Suprapubic skin (tissue), 4 donors: ENCODE measurements around the gene MAB21L4. TPM values are rescaled to one million over a fixed set of nuclear protein-coding genes. Genes with fewer than 3 reads are reported as not detected.

Experiments
- DNase-seq, 2 donors: peaks; one replicate each; pipeline ENCODE4 v3.0.0-alpha.2; 2019; ENCODE audit warnings: low spot score in 2 of 2
- H3K27ac ChIP-seq: fragments of 200-600 bp; sonication (generic); one replicate; pipeline ENCODE4 v1.5.1; 2019
- H3K27me3 ChIP-seq: fragments of 200-600 bp; sonication (generic); one replicate; pipeline ENCODE4 v1.5.1; 2019
- H3K36me3 ChIP-seq: fragments of 200-600 bp; sonication (generic); one replicate; pipeline ENCODE4 v1.5.1; 2019
- H3K4me1 ChIP-seq: fragments of 200-600 bp; sonication (generic); one replicate; pipeline ENCODE4 v1.5.1; 2019
- H3K4me3 ChIP-seq: fragments of 200-600 bp; sonication (generic); one replicate; pipeline ENCODE4 v1.5.1; 2019; ENCODE audit warnings: mild to moderate bottlenecking
- H3K9me3 ChIP-seq: fragments of 200-600 bp; sonication (generic); one replicate; pipeline ENCODE4 v1.5.1; 2019
- EP300 ChIP-seq: sonication (generic); formaldehyde crosslinking; IDR thresholded peaks from one replicate; pipeline ENCODE4 v1.6.1; 2017; ENCODE audit warnings: antibody characterized with exemption
- POLR2A ChIP-seq, 2 donors: fragments of 450-650 bp; IDR thresholded peaks; one replicate each; pipeline ENCODE4 v1.6.1; 2017; ENCODE audit warnings: antibody characterized with exemption in 2 of 2, mild to moderate bottlenecking in 2 of 2, moderate library complexity in 2 of 2
- POLR2AphosphoS5 ChIP-seq, 3 donors: sonication (generic); formaldehyde crosslinking; IDR thresholded peaks; one replicate each; pipeline ENCODE4 v1.6.1; 2017; ENCODE audit warnings: antibody characterized with exemption in 3 of 3
- WGBS: methylation state at CpG from one replicate; pipeline ENCODE4 v1.1.5; 2018; 5-methylcytosine and 5-hydroxymethylcytosine counted together
- total RNA-seq, 4 donors: library from RNA; depleted of rRNA; stranded (reverse); fragments of >200 nt; gene quantifications; one replicate each; pipeline ENCODE4 v1.1.0, GENCODE V29; 2016
- TF ChIP-seq, protein P1 (sequence below), 2 donors: fragments of 200-600 bp in 1 of 2; fragments of 450-650 bp in 1 of 2; sonication (generic) in 1 of 2; IDR thresholded peaks; one replicate each; pipeline ENCODE4 v1.5.1; 2016 to 2019; ENCODE audit warnings: antibody characterized with exemption in 2 of 2, mild to moderate bottlenecking in 1 of 2, moderate library complexity in 1 of 2

MAB21L4 gene
- 10 to 100 TPM; 28.7 to 97.5 (median 69.2) TPM for total RNA-seq

DNA sequence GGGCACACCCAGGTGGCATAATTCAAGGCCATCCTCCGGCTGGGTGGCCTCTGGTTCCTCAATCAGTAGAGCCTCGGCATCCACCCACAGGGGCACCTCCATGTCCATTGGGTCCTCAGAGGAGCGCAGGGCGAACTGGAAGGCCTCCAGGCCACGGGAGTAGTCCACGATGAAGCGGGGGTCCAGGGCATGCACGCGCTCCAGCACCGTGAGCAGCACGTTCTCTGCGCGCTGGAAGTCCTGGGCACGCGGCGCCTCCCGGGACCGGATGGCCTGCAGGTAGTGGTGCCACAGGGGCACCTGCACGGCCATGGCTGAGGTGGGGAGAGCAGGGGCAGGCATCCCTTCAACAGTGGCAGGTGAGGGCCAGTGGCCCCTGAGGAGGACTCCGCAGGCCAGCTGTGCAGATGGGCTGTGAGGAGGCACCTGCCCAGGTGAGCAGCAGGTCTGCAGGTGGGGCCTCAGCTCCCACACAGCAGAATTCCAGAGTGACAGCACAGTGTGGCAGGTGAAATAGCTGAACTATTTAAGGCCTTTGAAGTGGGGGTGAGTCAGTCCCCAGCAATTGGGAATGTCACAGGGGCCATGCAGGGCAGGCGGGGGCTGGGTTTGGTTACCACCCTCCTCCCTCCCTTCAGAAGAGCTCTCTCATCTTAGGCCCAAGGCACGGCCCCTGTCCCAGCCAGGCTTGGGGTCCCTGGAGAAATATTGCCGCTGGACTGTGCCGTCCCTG is at the start of gene MAB21L4:
MAB21L4 (minus strand) TSS at position 501 of the 733 bp plus-strand sequence; CDS start at position 342, 159 bp downstream.
- no peaks in the 10 kb centered on the region for H3K9me3 ChIP-seq
- TF ChIP-seq, protein P1, sequence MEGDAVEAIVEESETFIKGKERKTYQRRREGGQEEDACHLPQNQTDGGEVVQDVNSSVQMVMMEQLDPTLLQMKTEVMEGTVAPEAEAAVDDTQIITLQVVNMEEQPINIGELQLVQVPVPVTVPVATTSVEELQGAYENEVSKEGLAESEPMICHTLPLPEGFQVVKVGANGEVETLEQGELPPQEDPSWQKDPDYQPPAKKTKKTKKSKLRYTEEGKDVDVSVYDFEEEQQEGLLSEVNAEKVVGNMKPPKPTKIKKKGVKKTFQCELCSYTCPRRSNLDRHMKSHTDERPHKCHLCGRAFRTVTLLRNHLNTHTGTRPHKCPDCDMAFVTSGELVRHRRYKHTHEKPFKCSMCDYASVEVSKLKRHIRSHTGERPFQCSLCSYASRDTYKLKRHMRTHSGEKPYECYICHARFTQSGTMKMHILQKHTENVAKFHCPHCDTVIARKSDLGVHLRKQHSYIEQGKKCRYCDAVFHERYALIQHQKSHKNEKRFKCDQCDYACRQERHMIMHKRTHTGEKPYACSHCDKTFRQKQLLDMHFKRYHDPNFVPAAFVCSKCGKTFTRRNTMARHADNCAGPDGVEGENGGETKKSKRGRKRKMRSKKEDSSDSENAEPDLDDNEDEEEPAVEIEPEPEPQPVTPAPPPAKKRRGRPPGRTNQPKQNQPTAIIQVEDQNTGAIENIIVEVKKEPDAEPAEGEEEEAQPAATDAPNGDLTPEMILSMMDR (IDR thresholded peaks at IDR 0.05) = no peak
- no peak for TF ChIP-seq EP300
- TF ChIP-seq POLR2A (IDR thresholded peaks at IDR 0.05) = no peak
- no peak for TF ChIP-seq POLR2AphosphoS5 (IDR thresholded peaks at IDR 0.05)

DNA sequence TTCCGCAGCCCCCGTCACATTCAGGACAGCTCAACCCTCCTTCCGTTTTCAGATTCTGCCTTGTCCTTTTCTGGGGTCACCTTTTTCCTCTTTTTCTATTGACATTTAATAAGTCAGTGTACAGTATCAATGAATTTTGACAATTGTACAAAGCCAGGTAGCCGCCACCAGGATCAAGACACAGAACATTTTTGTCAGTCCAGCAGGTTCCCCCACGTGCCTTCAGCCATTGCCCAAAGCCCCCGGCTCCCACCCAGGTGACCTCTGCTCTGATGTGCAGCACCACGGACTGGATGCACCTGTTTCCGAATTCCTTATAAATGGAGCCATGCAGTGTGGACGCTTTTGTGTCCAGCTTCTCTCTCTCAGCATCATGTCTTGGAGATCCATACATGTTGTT is 40.1 kb upstream of the MAB21L4 start:
- no peaks in the 10 kb centered on the region for H3K4me1 ChIP-seq
- no peak overlapping the region for H3K4me3 ChIP-seq
- H3K27ac ChIP-seq = no peak overlapping the region
- peaks cover 3% of the 10 kb centered on the region for H3K27me3 ChIP-seq
- WGBS = 92% methylated on average over 9 of the region's 9 CpGs
- no peaks in the 10 kb centered on the region for H3K36me3 ChIP-seq
- TF ChIP-seq EP300 (no peak), POLR2AphosphoS5 (IDR thresholded peaks at IDR 0.05) (no peak), POLR2A (IDR thresholded peaks at IDR 0.05) (no peak)
- TF ChIP-seq, protein P1 (IDR thresholded peaks at IDR 0.05) = no peak
- H3K9me3 ChIP-seq = peaks cover 4% of the 10 kb centered on the region
- peak; percentile 43 to 46 for DNase-seq

More for the DNA sequence above, at the start of gene MAB21L4:
- Histone ChIP-seq H3K4me1 (peaks cover 74% of the 10 kb centered on the region), H3K36me3 (no peaks in the 10 kb centered on the region), H3K27ac (peak within 1 kb of the TSS; percentile 85), H3K4me3 (peak within 1 kb of the TSS; percentile 40), H3K27me3 (no peaks in the 10 kb centered on the region)
- WGBS = 89% methylated on average over 22 of the region's 24 CpGs
- DNase-seq = no peak

DNA sequence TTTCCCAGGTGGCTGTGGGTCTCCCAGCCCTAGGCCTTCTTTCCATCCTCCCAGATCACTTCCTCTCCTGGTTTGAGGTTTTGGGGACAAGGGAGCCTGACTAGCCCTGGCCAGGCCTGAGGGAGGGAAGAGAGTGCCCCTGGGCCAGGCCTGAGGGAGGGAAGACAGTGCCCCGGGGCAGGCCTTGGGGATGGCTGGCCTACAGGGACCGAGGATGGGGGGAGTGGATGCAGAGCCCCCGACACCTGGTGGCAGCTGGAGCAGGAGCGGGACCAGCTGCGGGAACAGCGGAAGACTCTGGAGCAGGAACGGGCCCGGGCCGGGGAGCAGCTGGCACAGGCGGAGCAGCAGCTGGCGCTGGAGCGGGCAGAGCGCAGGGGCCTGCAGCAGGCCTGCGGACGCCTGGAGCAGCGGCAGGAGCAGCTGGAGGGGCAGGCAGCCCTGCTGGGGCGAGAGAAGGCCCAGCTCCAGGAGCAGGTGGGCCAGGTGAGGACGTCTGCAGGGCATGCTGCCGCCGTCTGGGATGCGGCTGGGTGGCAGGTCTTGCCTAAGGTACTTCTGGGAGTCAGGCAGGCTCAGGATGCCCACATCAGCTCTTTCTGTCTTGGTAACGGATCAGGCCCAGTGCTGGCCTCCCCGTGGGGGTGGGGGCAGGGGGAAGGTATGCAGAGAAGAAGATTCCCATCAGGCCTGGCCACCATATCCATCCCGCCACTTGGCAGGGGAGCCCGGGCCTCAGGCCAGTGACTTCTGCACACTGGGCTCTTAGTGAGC is 39.3 kb upstream of the MAB21L4 start:
- H3K9me3 ChIP-seq = peaks cover 4% of the 10 kb centered on the region
- peaks cover 3% of the 10 kb centered on the region for H3K27me3 ChIP-seq
- no peak overlapping the region for H3K27ac ChIP-seq
- H3K4me1 ChIP-seq = no peaks in the 10 kb centered on the region
- peak; percentile 45 to 68 for DNase-seq
- H3K4me3 ChIP-seq = no peak overlapping the region
- TF ChIP-seq, protein P1 (IDR thresholded peaks at IDR 0.05) = no peak
- no peak for TF ChIP-seq POLR2A (IDR thresholded peaks at IDR 0.05)
- WGBS = 68% methylated on average over 24 of the region's 25 CpGs
- no peaks in the 10 kb centered on the region for H3K36me3 ChIP-seq

DNA sequence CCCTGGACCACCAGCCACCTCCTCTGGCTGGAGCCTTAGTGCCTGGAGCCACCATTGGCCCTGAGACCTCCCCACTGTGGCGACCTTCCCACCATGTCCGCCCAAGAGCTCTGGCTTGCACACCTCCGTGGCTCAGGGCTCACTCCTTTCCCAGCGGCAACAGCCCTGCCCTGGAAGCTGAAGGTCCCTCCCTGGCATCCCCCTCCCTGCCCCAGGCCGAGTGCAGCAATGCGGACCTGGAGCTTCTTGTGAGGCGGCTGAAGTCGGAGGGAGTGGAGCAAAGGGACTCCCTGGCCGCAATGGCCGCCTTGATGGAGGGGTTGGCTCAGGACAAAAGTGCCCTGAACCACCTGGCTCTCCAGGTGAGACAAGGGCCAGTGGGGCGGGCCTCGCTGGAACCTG is 38.7 kb upstream of the MAB21L4 start:
- H3K27me3 ChIP-seq = peaks cover 3% of the 10 kb centered on the region
- DNase-seq = no peak
- no peaks in the 10 kb centered on the region for H3K36me3 ChIP-seq
- H3K27ac ChIP-seq = no peak overlapping the region
- TF ChIP-seq, protein P1 (IDR thresholded peaks at IDR 0.05) = no peak
- TF ChIP-seq EP300 = no peak
- TF ChIP-seq POLR2AphosphoS5 (IDR thresholded peaks at IDR 0.05) = no peak
- no peak for TF ChIP-seq POLR2A (IDR thresholded peaks at IDR 0.05)
- no peaks in the 10 kb centered on the region for H3K4me1 ChIP-seq
- WGBS = 100% methylated on average over 5 of the region's 12 CpGs
- H3K9me3 ChIP-seq = peaks cover 4% of the 10 kb centered on the region
- no peak overlapping the region for H3K4me3 ChIP-seq
